ENCODE data around the gene PTGIR.

DNA sequence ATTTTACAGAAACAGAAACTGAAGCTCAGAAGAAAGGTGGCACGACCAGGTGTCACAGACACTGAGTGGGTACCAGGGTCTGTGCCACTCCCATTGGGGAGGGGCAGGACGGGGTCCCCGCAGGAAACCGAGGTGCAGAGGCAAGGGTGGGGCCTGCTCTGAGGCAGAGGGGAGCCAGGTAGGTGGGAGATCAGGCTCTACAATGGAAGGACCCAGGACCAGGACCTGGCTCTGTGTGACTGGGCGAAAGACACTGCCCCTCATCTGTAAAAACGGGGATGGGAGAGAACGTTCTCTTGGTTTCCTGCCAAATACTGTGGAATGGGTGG, 2.8 kb downstream of the PTGIR start:
- TF ChIP-seq, protein P1, sequence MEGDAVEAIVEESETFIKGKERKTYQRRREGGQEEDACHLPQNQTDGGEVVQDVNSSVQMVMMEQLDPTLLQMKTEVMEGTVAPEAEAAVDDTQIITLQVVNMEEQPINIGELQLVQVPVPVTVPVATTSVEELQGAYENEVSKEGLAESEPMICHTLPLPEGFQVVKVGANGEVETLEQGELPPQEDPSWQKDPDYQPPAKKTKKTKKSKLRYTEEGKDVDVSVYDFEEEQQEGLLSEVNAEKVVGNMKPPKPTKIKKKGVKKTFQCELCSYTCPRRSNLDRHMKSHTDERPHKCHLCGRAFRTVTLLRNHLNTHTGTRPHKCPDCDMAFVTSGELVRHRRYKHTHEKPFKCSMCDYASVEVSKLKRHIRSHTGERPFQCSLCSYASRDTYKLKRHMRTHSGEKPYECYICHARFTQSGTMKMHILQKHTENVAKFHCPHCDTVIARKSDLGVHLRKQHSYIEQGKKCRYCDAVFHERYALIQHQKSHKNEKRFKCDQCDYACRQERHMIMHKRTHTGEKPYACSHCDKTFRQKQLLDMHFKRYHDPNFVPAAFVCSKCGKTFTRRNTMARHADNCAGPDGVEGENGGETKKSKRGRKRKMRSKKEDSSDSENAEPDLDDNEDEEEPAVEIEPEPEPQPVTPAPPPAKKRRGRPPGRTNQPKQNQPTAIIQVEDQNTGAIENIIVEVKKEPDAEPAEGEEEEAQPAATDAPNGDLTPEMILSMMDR (IDR thresholded peaks at IDR 0.05), result no peak
- TF ChIP-seq POLR2AphosphoS5 (IDR thresholded peaks at IDR 0.05; ENCODE audit: insufficient read depth in 1 of 2, low read depth in 1 of 2), result no peak
- TF ChIP-seq POLR2A (IDR thresholded peaks at IDR 0.05), result no peak

All from vagina (tissue), 2 donors.